HG02571 (cell line): ENCODE results near the gene FYTTD1.
A peak's percentile ranks its signal among the peaks of the same experiment; 100 is the strongest.

Source experiments
- ATAC-seq: cut with Tn5 transposase; IDR thresholded peaks from one replicate; pipeline ENCODE4 v1.9.1; 2021; ENCODE audit warnings: mild to moderate bottlenecking, moderate library complexity; ENCODE audit not compliant: unreplicated experiment

FYTTD1 gene

DNA sequence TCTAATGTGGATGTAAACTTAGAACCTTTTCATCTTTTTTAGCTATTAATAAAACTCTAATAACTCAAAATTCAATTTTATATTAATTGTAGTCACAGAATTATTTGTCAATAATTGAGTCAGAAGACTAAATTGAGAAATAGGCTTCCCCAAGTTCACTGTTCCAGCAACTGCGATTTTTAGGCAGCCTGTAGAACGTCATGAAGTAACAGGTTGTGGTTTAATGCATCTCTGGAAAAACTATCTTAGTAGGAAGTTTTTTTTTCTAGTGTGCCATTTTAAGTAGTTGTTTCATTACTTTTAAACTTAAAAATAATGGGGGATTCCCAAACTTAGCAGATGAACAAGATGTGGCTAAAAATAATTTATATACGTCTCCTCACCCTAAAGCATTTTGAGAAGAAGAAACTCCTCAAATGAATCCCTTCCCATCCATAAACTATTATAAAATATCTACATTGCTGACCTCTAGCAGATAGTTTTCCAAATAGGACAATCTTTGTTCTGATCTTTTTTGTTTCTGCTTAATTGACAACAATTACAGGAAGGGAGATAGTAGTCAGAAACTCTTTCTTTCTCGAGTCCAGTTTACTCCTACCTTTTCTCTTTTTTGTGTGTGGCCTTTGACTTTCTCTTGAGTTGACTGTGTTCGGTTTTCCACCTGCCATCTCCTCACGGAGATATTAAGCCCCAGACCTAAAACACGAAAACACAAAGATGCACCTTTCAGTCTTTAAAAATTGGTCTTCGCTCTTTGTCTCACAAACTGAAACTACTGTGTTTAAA lies 84.4 kb downstream of the FYTTD1 start:
- peak; percentile 54 for ATAC-seq

DNA sequence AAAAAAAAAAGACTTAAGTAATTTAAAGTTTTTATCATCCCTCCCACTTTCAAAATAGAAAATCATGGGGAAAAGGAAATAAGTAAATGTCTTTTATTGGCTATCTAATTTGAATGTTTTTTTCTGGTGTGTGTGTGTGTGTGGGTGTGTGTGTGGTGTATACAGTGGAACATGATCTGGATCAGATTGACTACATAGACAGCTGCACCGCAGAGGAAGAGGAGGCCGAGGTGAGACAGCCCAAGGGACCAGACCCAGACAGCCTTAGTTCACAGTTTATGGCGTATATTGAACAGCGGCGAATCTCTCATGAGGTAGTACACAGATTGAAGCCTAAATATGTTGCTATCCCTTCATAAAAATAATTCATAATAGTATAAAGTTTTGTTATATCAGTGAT lies 85.8 kb downstream of the FYTTD1 start:
- no peak for ATAC-seq

DNA sequence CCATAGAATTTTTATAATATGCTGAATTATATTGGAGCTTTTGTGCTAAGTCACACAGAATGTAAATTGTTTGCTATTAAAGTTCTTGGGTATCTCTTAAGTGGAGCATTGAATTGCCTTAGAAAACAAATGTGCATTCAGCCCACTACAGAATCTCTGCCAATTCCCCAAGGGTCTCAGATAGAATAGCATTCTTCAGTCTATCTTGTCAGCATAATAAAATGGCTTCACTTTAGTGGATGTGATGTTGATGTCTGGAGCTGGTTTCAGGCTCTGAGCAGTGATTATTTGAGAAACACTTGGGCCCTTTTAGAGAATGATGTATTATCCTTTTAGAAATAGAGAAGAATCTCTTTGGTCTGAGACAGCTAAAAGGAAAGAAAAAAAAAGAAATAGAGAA lies 86.6 kb downstream of the FYTTD1 start:
- no peak for ATAC-seq
